ENCODE measurements around the gene SLX9. TPM values are rescaled to one million over a fixed set of nuclear protein-coding genes. Genes with fewer than 3 reads are reported as not detected.

SLX9 gene
- total RNA-seq, 4 donors from 2014 or later: 8.6 to 24.3 (median 10.5) TPM; not detected in 1

DNA sequence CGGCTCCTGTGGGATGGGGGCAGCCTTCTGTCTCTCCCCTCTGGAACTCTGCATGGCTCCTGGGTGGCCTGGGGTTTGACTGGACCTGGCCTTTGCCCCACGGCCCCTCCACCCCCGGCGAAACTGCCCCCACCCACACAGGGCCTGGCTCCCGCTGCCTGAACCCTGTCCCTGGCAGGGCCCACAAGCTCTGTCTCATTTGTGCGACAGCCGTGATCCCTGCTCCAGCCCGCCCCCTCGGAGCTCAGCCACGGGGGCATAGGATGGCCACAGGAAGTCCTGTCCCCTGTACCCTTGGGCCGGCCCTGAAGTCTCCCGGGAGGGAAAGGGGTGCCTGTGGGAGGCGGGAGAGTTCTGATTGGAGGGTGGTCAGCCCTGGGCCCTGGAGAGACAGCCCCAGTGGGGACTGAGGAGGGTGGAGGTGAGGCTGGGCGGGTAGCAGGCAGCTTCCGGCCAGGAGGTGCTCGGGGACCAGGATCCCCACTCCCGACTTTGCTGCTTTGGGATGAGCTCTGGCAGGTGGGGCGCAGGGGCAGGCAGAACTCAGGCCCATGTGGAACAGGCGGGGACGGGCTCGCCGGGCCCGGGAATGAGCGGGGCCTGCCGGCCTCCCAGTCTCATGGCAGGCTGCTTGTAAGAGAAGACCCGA lies 45.1 kb downstream of the SLX9 start:
- DNase-seq: peak in 1 of 2 donors; percentile 27
- Histone ChIP-seq H3K27me3 (no peaks in the 10 kb centered on the region), H3K4me3 (no peak overlapping the region), H3K27ac (peak overlapping the region in 1 of 2 donors; percentile 18), H3K36me3 (no peaks in the 10 kb centered on the region), H3K4me1 (no peaks in the 10 kb centered on the region), H3K9me3 (no peaks in the 10 kb centered on the region)
- TF ChIP-seq POLR2A (IDR thresholded peaks at IDR 0.05): no peak
- TF ChIP-seq, protein P1, sequence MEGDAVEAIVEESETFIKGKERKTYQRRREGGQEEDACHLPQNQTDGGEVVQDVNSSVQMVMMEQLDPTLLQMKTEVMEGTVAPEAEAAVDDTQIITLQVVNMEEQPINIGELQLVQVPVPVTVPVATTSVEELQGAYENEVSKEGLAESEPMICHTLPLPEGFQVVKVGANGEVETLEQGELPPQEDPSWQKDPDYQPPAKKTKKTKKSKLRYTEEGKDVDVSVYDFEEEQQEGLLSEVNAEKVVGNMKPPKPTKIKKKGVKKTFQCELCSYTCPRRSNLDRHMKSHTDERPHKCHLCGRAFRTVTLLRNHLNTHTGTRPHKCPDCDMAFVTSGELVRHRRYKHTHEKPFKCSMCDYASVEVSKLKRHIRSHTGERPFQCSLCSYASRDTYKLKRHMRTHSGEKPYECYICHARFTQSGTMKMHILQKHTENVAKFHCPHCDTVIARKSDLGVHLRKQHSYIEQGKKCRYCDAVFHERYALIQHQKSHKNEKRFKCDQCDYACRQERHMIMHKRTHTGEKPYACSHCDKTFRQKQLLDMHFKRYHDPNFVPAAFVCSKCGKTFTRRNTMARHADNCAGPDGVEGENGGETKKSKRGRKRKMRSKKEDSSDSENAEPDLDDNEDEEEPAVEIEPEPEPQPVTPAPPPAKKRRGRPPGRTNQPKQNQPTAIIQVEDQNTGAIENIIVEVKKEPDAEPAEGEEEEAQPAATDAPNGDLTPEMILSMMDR (IDR thresholded peaks at IDR 0.05): no peak
- intact Hi-C loops (cut with DNase I; ENCODE audit: low total_unique reads): no loop called here

DNA sequence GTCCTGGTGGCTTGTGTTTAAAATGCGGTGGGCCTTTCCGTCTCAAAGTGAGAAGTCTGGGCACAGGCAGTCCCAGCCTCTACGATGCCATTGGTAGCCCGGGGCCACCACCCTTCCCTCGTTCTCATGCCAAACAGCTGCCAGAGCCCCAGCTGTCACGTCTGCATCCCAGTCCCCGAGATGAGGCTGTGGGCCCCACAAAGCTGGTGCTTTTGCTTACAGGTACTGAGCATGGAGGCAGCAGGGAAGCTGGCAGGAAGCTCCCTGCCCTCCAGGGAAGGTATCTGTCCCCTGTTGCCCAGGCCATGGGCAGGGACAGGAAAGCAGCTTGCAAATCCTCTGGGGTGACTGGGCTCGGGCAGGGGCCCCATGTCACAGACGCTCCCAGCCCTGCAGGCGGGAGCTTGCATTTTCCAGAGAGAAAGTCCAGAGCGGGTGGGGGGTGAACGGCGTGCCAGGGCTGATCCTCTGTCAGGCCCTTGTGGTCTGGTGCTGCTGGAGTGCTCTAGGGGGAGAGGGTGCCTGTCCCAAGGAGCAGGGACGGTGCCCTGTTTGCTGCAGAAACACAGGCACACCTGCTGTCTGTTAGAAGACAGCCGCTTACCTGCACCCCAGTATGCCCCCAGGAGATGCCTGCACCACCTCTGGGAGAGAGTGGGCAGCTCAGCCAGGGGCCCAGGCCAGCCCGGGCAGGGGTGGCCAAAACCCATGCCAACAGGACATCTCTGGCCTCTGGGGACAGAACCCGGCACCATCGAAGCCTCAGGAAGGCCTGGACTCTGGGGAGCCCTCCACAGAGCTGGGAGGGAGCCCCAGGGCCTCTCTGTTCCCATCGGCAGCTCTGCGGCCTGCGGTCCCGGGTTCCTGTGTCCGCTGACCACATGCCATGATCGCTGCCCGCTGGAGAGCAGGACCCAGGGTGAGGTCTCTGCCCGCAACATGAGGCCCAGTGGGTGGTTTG lies 45.9 kb downstream of the SLX9 start:
- TF ChIP-seq, protein P1 (IDR thresholded peaks at IDR 0.05): no peak
- TF ChIP-seq POLR2A (IDR thresholded peaks at IDR 0.05): no peak
- DNase-seq: peak in 1 of 2 donors; percentile 12
- no peak overlapping the region for H3K27ac ChIP-seq

GRCh38 chr21:44986471-44987291 lies 46.9 kb downstream of the SLX9 start:
- peaks cover 0 to 3% of the 10 kb centered on the region in 2 donors for H3K4me1 ChIP-seq
- intact Hi-C loops (cut with DNase I; ENCODE audit: low total_unique reads): no loop called here
- no peak overlapping the region for H3K27ac ChIP-seq
- no peaks in the 10 kb centered on the region for H3K27me3 ChIP-seq
- TF ChIP-seq, protein P1 (IDR thresholded peaks at IDR 0.05): no peak
- TF ChIP-seq POLR2A (IDR thresholded peaks at IDR 0.05): no peak
- H3K36me3 ChIP-seq: no peaks in the 10 kb centered on the region
- H3K9me3 ChIP-seq: no peaks in the 10 kb centered on the region
- peak; percentile 17 to 24 for DNase-seq
- H3K4me3 ChIP-seq: no peak overlapping the region

More for the DNA sequence above, 45.9 kb downstream of the SLX9 start:
- Histone ChIP-seq H3K27me3 (no peaks in the 10 kb centered on the region), H3K4me3 (no peak overlapping the region), H3K4me1 (no peaks in the 10 kb centered on the region), H3K9me3 (no peaks in the 10 kb centered on the region), H3K36me3 (no peaks in the 10 kb centered on the region)
- intact Hi-C loops (cut with DNase I; ENCODE audit: low total_unique reads): no loop called here

- Histone ChIP-seq H3K27ac (no peak overlapping the region), H3K4me3 (no peak overlapping the region), H3K27me3 (no peaks in the 10 kb centered on the region), H3K36me3 (no peaks in the 10 kb centered on the region), H3K9me3 (no peaks in the 10 kb centered on the region), H3K4me1 (peaks cover 0 to 9% of the 10 kb centered on the region in 2 donors)
- intact Hi-C loops (cut with DNase I; ENCODE audit: low total_unique reads): no loop called here
- DNase-seq: no peak
- no peak for TF ChIP-seq POLR2A (IDR thresholded peaks at IDR 0.05)
- TF ChIP-seq, protein P1 (IDR thresholded peaks at IDR 0.05): no peak
Measured at GRCh38 chr21:44987301-44987885, 47.6 kb downstream of the SLX9 start.

Data from uterus (tissue), 4 donors.